CD14-positive monocyte (primary cell): ENCODE data around the gene DHODH. TPM values are rescaled to one million over a fixed set of nuclear protein-coding genes. Genes with fewer than 3 reads are reported as not detected.
"Not testable (repeated sequence)": the region's sequence is repeated elsewhere in the genome, so short reads cannot be mapped to it uniquely, and the experiment has no call there.

Source experiments
- DNase-seq, 3 donors: peaks; one replicate each; pipeline ENCODE4 v3.0.0-alpha.2; 2011 to 2022
- H2AFZ ChIP-seq: 2 replicates; pipeline ENCODE4 v1.6.0; 2012; ENCODE audit warnings: mild to moderate bottlenecking, low read depth, low read length, inconsistent platforms; ENCODE audit not compliant: insufficient read depth, poor library complexity, severe bottlenecking
- H3K27ac ChIP-seq, 2 donors: 1 replicate in 1 of 2; 2 replicates in 1 of 2; pipeline ENCODE4 v1.5.1; 2012 to 2013; ENCODE audit warnings: low read length in 2 of 2, control low read depth in 1 of 2, inconsistent platforms in 1 of 2, low read depth in 1 of 2, mild to moderate bottlenecking in 1 of 2
- H3K27me3 ChIP-seq, 2 donors: one replicate each; pipeline versions ENCODE4 v1.6.0 to v1.6.1; 2011 to 2013; ENCODE audit warnings: low read length in 2 of 2; ENCODE audit not compliant: control insufficient read depth in 2 of 2, insufficient read depth in 2 of 2
- H3K36me3 ChIP-seq, 2 donors: replicated peaks in 1 of 2; 1 replicate in 1 of 2; 2 replicates in 1 of 2; pipeline versions ENCODE4 v1.5.1 to v1.6.1; 2012 to 2013; ENCODE audit warnings: low read length in 2 of 2, control low read depth in 1 of 2, inconsistent platforms in 1 of 2, mild to moderate bottlenecking in 1 of 2; ENCODE audit not compliant: insufficient read depth in 2 of 2, control insufficient read depth in 1 of 2
- H3K4me1 ChIP-seq, 2 donors: 1 replicate in 1 of 2; 2 replicates in 1 of 2; pipeline versions ENCODE4 v1.5.1 to v1.6.1; 2012 to 2013; ENCODE audit warnings: low read length in 2 of 2, control low read depth in 1 of 2, inconsistent platforms in 1 of 2, mild to moderate bottlenecking in 1 of 2, moderate library complexity in 1 of 2; ENCODE audit not compliant: insufficient read depth in 2 of 2, control insufficient read depth in 1 of 2
- H3K4me2 ChIP-seq: replicated peaks from 2 replicates; pipeline ENCODE3; 2012; ENCODE audit warnings: low read length, moderate library complexity, mild to moderate bottlenecking; ENCODE audit not compliant: poor library complexity, severe bottlenecking; ENCODE audit errors: extremely low read depth
- H3K4me3 ChIP-seq, 3 experiments: fragments of 200-600 bp in 1 of 3; sonication (generic) in 1 of 3; replicated peaks in 1 of 3; 1 replicate in 2 of 3; 2 replicates in 1 of 3; pipeline ENCODE4 v1.5.1; 2011 to 2013; ENCODE audit warnings: low read length in 3 of 3, mild to moderate bottlenecking in 3 of 3, control low read depth in 2 of 3, low read depth in 2 of 3, inconsistent platforms in 1 of 3, moderate library complexity in 1 of 3
- H3K79me2 ChIP-seq: 2 replicates; pipeline ENCODE4 v1.6.0; 2012; ENCODE audit warnings: mild to moderate bottlenecking, control low read depth, inconsistent platforms, low read length, moderate library complexity; ENCODE audit not compliant: insufficient read depth
- H3K9ac ChIP-seq: 2 replicates; pipeline ENCODE4 v1.6.0; 2017; ENCODE audit warnings: low read length, mild to moderate bottlenecking; ENCODE audit not compliant: insufficient read depth, poor library complexity, severe bottlenecking
- H3K9me3 ChIP-seq, 2 donors: replicated peaks in 1 of 2; 1 replicate in 1 of 2; 2 replicates in 1 of 2; pipeline versions ENCODE4 v1.5.1 to v1.6.1; 2012 to 2013; ENCODE audit warnings: low read length in 2 of 2, control low read depth in 1 of 2; ENCODE audit not compliant: control insufficient read depth in 1 of 2, insufficient read depth in 1 of 2
- H4K20me1 ChIP-seq: 2 replicates; pipeline ENCODE4 v1.6.0; 2012; ENCODE audit warnings: mild to moderate bottlenecking, low read length, control low read depth, moderate library complexity; ENCODE audit not compliant: insufficient read depth
- H3K27ac Mint-ChIP-seq, 7 donors: one replicate each; pipeline ENCODE4 v1.8.0; 2020; ENCODE audit warnings: mild to moderate bottlenecking in 7 of 7, mixed read lengths in 7 of 7, moderate library complexity in 6 of 7, inconsistent platforms in 2 of 7
- H3K27me3 Mint-ChIP-seq, 3 donors: one replicate each; pipeline ENCODE4 v1.8.0; 2021 to 2022; ENCODE audit warnings: low read depth in 3 of 3, mild to moderate bottlenecking in 3 of 3, mixed read lengths in 3 of 3, moderate library complexity in 3 of 3, inconsistent platforms in 1 of 3
- H3K36me3 Mint-ChIP-seq, 2 donors: one replicate each; pipeline ENCODE4 v1.8.0; 2020; ENCODE audit warnings: mixed read lengths in 2 of 2, inconsistent platforms in 1 of 2, mild to moderate bottlenecking in 1 of 2
- H3K4me1 Mint-ChIP-seq: one replicate; pipeline ENCODE4 v1.8.0; 2020; ENCODE audit warnings: mild to moderate bottlenecking, mixed read lengths
- H3K4me3 Mint-ChIP-seq, 2 donors: one replicate each; pipeline ENCODE4 v1.8.0; 2020; ENCODE audit warnings: mild to moderate bottlenecking in 2 of 2, mixed read lengths in 2 of 2, moderate library complexity in 1 of 2
- H3K9me3 Mint-ChIP-seq, 7 donors: one replicate each; pipeline ENCODE4 v1.8.0; 2020 to 2022; ENCODE audit warnings: mixed read lengths in 7 of 7, mild to moderate bottlenecking in 6 of 7, moderate library complexity in 6 of 7, inconsistent platforms in 2 of 7
- CTCF ChIP-seq: fragments of 200-600 bp; IDR thresholded peaks from one replicate; pipeline ENCODE4 v1.8.0; 2022; ENCODE audit warnings: antibody characterized with exemption, mild to moderate bottlenecking
- WGBS: methylation state at CpG from one replicate; pipeline ENCODE4 v1.1.5; 2013; ENCODE audit warnings: missing lambda C conversion rate; ENCODE audit not compliant: insufficient coverage; 5-methylcytosine and 5-hydroxymethylcytosine counted together
- intact Hi-C, 2 donors: fragments of 100-400 bp; cut with micrococcal nuclease; formaldehyde crosslinking; loops; one replicate each; pipeline versions ENCODE4 v1.15.0 to v1.15.1; 2023
- polyA plus RNA-seq, 3 donors: library from polyadenylated mRNA; depleted of rRNA in 1 of 3; unstranded in 2 of 3; stranded (reverse) in 1 of 3; fragments of 300-500 nt in 2 of 3; fragments of >200 nt in 1 of 3; fragmentation: Illumina TruSeq in 2 of 3; gene quantifications; 1 replicate in 2 of 3; 2 replicates in 1 of 3; pipeline ENCODE4 v1.2.3, GENCODE V29; 2012 to 2021

The DHODH gene
- polyA plus RNA-seq, 3 donors = 2.2 to 3.8 (median 2.4) TPM

- WGBS = 44% methylated on average over 2 of the region's 4 CpGs
- H3K36me3 Mint-ChIP-seq = peaks cover 4 to 14% of the 10 kb centered on the region in 2 donors
- H4K20me1 ChIP-seq = no peaks in the 10 kb centered on the region
- H3K27me3 Mint-ChIP-seq = peaks cover 0 to 1% (median 0%) of the 10 kb centered on the region in 3 donors
- peak overlapping the region; percentile 41 to 66 for H3K27ac ChIP-seq
- no peak overlapping the region for H3K4me3 ChIP-seq
- intact Hi-C loops = no loop called here
- peaks cover 59% of the 10 kb centered on the region for H3K4me1 Mint-ChIP-seq
- H3K4me2 ChIP-seq = peak overlapping the region; percentile 72
- peak overlapping the region; percentile 84 to 91 (median 85) for H3K27ac Mint-ChIP-seq
- H3K9me3 ChIP-seq = peaks cover 17 to 20% of the 10 kb centered on the region in 2 donors
- peaks cover 56 to 64% of the 10 kb centered on the region in 2 donors for H3K4me1 ChIP-seq
- H3K9me3 Mint-ChIP-seq = peaks cover 9 to 29% (median 22%) of the 10 kb centered on the region in 7 donors
- H2AFZ ChIP-seq = peak overlapping the region; percentile 4
- no peak overlapping the region for H3K9ac ChIP-seq
- H3K4me3 Mint-ChIP-seq = no peak overlapping the region
- H3K79me2 ChIP-seq = no peaks in the 10 kb centered on the region
- no peaks in the 10 kb centered on the region for H3K36me3 ChIP-seq
- peak; percentile 17 to 46 (median 42) for DNase-seq
- no peaks in the 10 kb centered on the region for H3K27me3 ChIP-seq
- TF ChIP-seq CTCF = no peak
Measured at GRCh38 chr16:72050769-72051464, 42.4 kb downstream of the DHODH start.

GRCh38 chr16:72051818-72052217 is 43.3 kb downstream of the DHODH start:
- Histone ChIP-seq H4K20me1 (no peaks in the 10 kb centered on the region), H3K36me3 (no peaks in the 10 kb centered on the region), H3K9me3 (peaks cover 17 to 20% of the 10 kb centered on the region in 2 donors), H3K27ac (peak overlapping the region in 1 of 2 donors; percentile 66), H3K4me1 (peaks cover 57 to 67% of the 10 kb centered on the region in 2 donors), H3K79me2 (no peaks in the 10 kb centered on the region), H3K9ac (peak overlapping the region; percentile 28), H3K4me3 (peak overlapping the region in 2 of 3 experiments; percentile 19 to 68), H3K27me3 (no peaks in the 10 kb centered on the region), H2AFZ (no peak overlapping the region), H3K4me2 (peak overlapping the region; percentile 72)
- H3K4me1 Mint-ChIP-seq = peaks cover 64% of the 10 kb centered on the region
- DNase-seq = peak; percentile 57 to 87 (median 78)
- TF ChIP-seq CTCF = no peak
- intact Hi-C loops = no loop called here
- H3K9me3 Mint-ChIP-seq = peaks cover 9 to 29% (median 20%) of the 10 kb centered on the region in 7 donors
- H3K36me3 Mint-ChIP-seq = peaks cover 4 to 14% of the 10 kb centered on the region in 2 donors
- WGBS = 0% methylated on average over 1 of the region's 2 CpGs
- H3K4me3 Mint-ChIP-seq = peak overlapping the region; percentile 65 to 85
- peak overlapping the region; percentile 87 to 95 (median 92) for H3K27ac Mint-ChIP-seq
- H3K27me3 Mint-ChIP-seq = no peaks in the 10 kb centered on the region

GRCh38 chr16:72054254-72054847 is 45.8 kb downstream of the DHODH start, which contains the start of gene HP:
HP (plus strand) TSS chr16:72054505; CDS start chr16:72054653, 148 bp downstream.
- Mint-ChIP-seq H3K27ac (peak within 1 kb of the TSS; percentile 61 to 93 (median 89)), H3K36me3 (peaks cover 10 to 14% of the 10 kb centered on the region in 2 donors), H3K9me3 (peaks cover 4 to 12% (median 10%) of the 10 kb centered on the region in 7 donors), H3K4me3 (peak within 1 kb of the TSS; percentile 67 to 85), H3K4me1 (peaks cover 66% of the 10 kb centered on the region)
- H3K27me3 ChIP-seq, H3K27me3 Mint-ChIP-seq, intact Hi-C loops, H3K79me2 ChIP-seq, H4K20me1 ChIP-seq, H3K36me3 ChIP-seq, H3K9me3 ChIP-seq: not testable (repeated sequence)
- Histone ChIP-seq H3K9ac (peak within 1 kb of the TSS; percentile 2), H3K27ac (peak within 1 kb of the TSS; percentile 52 to 66), H3K4me1 (peaks cover 57 to 67% of the 10 kb centered on the region in 2 donors), H2AFZ (peak within 1 kb of the TSS; percentile 47), H3K4me3 (peak within 1 kb of the TSS in 1 of 3 experiments; percentile 39), H3K4me2 (peak within 1 kb of the TSS; percentile 45)
- whole genome bisulfite sequencing = 0% methylated on average over 2 of the region's 5 CpGs
- peak in 1 of 3 donors; percentile 16 for DNase-seq
